Activated CD4-positive, alpha-beta memory T cell treated with anti-CD3 and anti-CD28 coated beads, Interleukin-2, amount 10 ng/mL, durations not matched to agents 7 days and 5 days (primary cell): ENCODE data around the gene CSTB. TPM values are rescaled to one million over a fixed set of nuclear protein-coding genes. Genes with fewer than 3 reads are reported as not detected.

Source experiments
- CTCF ChIA-PET: fragments of 350-600 bp; sonication (Branson Sonifier 250); formaldehyde crosslinking; loops from one replicate; lab custom pipeline; 2021; ENCODE audit warnings: antibody characterized with exemption, inconsistent platforms; lab: Charles Lee
- POLR2A ChIA-PET: fragments of 350-600 bp; sonication (Branson Sonifier 250); formaldehyde crosslinking; loops from one replicate; lab custom pipeline; 2021; ENCODE audit warnings: antibody characterized with exemption; lab: Charles Lee
- DNase-seq: peaks from one replicate; pipeline ENCODE4 v3.0.0-alpha.2; 2020
- H3K27ac Mint-ChIP-seq: one replicate; pipeline ENCODE4 v1.8.0; 2021; ENCODE audit warnings: mild to moderate bottlenecking, mixed read lengths
- H3K27me3 Mint-ChIP-seq: one replicate; pipeline ENCODE4 v1.8.0; 2021; ENCODE audit warnings: mixed read lengths
- H3K36me3 Mint-ChIP-seq: one replicate; pipeline ENCODE4 v1.8.0; 2021; ENCODE audit warnings: low read depth, mixed read lengths
- H3K4me1 Mint-ChIP-seq: one replicate; pipeline ENCODE4 v1.8.0; 2021; ENCODE audit warnings: mixed read lengths
- H3K4me3 Mint-ChIP-seq: one replicate; pipeline ENCODE4 v1.8.0; 2021; ENCODE audit warnings: mild to moderate bottlenecking, mixed read lengths
- H3K9me3 Mint-ChIP-seq: one replicate; pipeline ENCODE4 v1.8.0; 2021; ENCODE audit warnings: mixed read lengths
- total RNA-seq, 2 experiments: library from RNA; stranded (reverse); gene quantifications; one replicate each; pipeline ENCODE4 v1.2.3, GENCODE V29; 2021

Gene CSTB
- total RNA-seq, 2 experiments from 2014 or later: 54.3 to 55.6 TPM

DNA sequence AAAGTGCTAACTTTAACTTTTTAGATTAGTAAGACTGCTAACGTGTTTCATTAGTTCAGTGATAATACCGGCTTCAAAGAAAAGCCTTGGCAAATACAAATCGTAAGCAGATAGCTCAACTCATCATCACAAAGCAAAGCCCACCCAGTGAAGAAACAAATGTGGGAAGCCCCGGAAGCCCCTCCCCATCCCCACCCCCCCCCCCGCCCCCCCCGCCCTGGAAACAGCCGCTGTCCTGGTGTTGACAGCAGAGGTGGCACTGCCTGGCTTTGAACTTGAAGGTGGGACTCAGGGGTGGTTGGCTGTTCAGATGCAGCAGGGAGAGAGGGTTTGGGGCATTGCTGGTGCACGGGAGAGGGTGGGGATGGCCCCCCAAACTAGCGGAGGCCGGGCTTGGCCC, 43.0 kb downstream of the CSTB start:
- DNase-seq: no peak
- CTCF ChIA-PET: no interaction called here
- no peak overlapping the region for H3K4me3 Mint-ChIP-seq
- POLR2A ChIA-PET: interaction anchor here (1.6 kb wide), 1 partner anchor 13 kb away, joined by 5 read pairs; no protein-coding TSS in a partner anchor
- H3K27ac Mint-ChIP-seq: no peak overlapping the region
- H3K36me3 Mint-ChIP-seq: peaks cover 7% of the 10 kb centered on the region
- H3K9me3 Mint-ChIP-seq: no peaks in the 10 kb centered on the region
- peaks cover 56% of the 10 kb centered on the region for H3K4me1 Mint-ChIP-seq
- H3K27me3 Mint-ChIP-seq: no peaks in the 10 kb centered on the region

DNA sequence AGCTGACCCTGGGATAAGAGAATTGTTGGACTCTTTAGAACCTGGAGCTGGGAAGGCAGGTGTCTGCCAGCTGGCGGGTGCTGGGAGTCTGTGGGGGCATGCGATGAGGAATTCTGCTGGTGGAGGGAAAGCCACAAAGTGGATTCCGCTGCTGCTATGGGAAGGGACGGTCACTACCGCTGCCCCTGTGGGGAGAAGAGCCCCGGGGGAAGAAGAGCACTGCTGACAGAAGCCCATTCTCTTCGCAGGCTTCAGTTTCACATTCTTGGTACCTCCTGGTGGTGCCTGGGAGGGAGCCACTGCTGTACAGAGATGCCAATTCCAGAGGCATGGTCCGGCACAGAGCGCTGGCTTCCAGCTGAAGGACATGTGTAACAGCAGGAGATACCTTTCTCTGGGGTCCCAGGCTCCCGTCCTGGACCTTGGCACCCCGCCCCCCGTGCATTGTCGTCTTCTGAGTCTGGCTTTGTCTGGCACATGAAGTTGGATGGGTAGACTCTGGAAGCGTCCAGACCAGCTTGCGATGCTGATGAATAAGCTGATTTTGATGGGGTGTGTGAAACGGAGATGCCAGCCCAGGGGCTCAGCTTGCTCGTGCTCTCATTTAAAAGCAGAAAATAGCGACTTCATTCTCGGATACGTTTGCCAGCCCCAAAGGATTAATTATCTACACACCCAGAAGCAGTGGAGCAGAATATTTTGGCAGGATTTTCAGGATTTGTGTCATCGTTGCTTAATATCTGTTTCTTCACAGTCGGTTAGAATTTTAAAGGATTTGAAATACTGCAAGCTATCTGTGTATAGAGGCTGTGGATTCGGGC, 44.0 kb downstream of the CSTB start:
- POLR2A ChIA-PET: no interaction called here
- H3K27me3 Mint-ChIP-seq: no peaks in the 10 kb centered on the region
- H3K27ac Mint-ChIP-seq: no peak overlapping the region
- H3K4me1 Mint-ChIP-seq: peaks cover 65% of the 10 kb centered on the region
- peaks cover 7% of the 10 kb centered on the region for H3K36me3 Mint-ChIP-seq
- no peak overlapping the region for H3K4me3 Mint-ChIP-seq
- H3K9me3 Mint-ChIP-seq: no peaks in the 10 kb centered on the region
- no peak for DNase-seq
- CTCF ChIA-PET: no interaction called here

DNA sequence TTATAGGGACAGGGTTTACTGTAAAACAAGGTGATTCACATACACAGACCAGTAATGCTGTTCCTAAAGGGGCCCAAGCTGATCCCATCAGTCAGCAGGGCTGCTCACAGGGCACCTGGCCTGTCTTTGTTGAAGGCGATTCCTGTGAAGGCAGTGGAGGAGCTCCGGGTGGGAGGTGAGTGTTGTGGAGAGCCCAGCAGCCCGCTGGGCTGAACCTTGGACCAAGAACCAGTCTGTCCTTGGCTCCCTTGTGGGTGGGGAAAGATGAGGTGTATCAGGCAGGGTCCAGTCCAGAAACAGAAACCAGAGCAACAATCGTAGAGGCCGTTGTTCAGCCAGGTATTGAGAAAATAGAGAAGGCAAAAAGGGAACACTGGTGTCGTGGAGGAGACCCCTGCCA, 44.6 kb downstream of the CSTB start:
- no peak for DNase-seq
- no peaks in the 10 kb centered on the region for H3K9me3 Mint-ChIP-seq
- H3K4me3 Mint-ChIP-seq: no peak overlapping the region
- H3K36me3 Mint-ChIP-seq: peaks cover 8% of the 10 kb centered on the region
- no peak overlapping the region for H3K27ac Mint-ChIP-seq
- POLR2A ChIA-PET: interaction anchor here (1.6 kb wide), 1 partner anchor 11 kb away, joined by 4 read pairs; no protein-coding TSS in a partner anchor
- CTCF ChIA-PET: no interaction called here
- H3K4me1 Mint-ChIP-seq: peaks cover 69% of the 10 kb centered on the region
- H3K27me3 Mint-ChIP-seq: no peaks in the 10 kb centered on the region

DNA sequence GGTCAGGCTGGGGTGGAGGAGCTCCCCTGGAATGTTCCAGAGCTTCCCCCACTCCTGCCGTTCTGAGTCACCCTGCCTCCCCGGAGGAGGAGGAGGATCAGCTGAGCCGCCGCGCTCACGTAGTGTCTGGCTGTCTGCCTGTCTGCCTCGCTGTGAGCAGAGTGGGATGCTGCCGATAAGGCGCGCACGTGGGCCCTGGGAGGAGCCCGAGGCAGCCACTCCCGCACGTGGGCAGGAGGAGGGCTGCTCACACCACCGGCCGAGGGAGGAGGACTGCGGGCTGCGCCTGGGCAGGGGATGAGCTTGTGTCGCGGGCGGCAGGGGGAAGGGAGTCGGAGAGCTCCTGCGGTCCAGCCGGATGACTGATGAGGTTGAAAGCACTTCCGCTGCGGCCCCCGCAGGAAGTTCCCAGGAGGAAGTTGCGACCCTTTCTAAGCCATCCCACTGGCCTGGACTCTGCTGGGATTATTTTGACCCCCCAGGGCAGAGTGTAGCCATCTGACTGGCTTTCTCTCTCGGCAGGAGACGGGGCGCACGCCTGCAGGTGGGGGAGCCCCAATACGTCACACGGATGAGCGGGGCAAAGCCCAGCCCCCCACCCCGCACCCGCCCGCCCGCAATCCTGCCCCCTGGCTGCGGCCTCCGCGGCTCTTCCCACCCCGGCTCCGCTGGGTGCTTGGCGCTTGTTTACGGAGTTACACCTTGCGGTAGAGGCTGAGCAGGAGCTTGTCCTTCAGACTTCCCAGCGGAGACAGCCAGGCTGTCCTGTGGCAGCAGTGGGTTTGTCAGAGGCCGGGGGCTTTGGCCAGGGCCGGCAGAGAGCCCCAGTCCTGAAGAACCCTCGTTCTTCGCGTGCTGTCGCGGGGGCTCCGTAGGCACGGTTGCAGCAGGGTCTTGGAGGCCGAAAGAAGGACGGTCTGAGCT, 47.4 kb downstream of the CSTB start:
- Mint-ChIP-seq H3K27me3 (no peaks in the 10 kb centered on the region), H3K9me3 (no peaks in the 10 kb centered on the region), H3K4me3 (peak overlapping the region; percentile 69), H3K27ac (peak overlapping the region; percentile 54), H3K36me3 (peaks cover 10% of the 10 kb centered on the region), H3K4me1 (peaks cover 63% of the 10 kb centered on the region)
- ChIA-PET CTCF (interaction anchor here (1.0 to 2.3 kb wide), 5 partner anchors 8 to 247 kb away, joined by 3 to 7 read pairs (median 5); partner anchors contain the start of gene RRP1), POLR2A (interaction anchor here (0.6 to 3.0 kb wide), 7 partner anchors 9 to 70 kb away, joined by 3 to 27 read pairs (median 4); partner anchors contain the start of genes HSF2BP, PDXK, RRP1 and RRP1B)
- peak; percentile 78 for DNase-seq

DNA sequence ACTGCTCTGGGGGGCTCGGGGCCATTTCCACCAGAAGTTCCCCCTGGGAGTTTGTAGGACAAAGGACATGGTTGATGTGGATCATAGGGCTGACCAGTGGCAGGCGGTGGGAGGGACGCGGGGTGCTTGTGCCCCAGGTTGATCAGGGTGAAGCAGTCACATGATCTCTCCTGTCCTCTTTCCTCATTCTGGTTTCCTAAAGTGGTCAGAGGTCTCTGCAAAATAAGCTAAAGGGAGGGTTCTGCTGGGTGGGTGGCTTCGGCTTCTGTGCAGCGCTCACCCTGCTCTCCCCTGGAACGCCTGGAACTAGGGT, 48.0 kb downstream of the CSTB start:
- no peaks in the 10 kb centered on the region for H3K27me3 Mint-ChIP-seq
- CTCF ChIA-PET: interaction anchor here (1.0 to 2.3 kb wide), 5 partner anchors 8 to 247 kb away, joined by 3 to 7 read pairs (median 5); partner anchors contain the start of gene RRP1
- peak overlapping the region; percentile 54 for H3K27ac Mint-ChIP-seq
- POLR2A ChIA-PET: interaction anchor here (0.6 to 3.0 kb wide), 7 partner anchors 8 to 69 kb away, joined by 3 to 27 read pairs (median 4); partner anchors contain the start of genes HSF2BP, PDXK, RRP1 and RRP1B
- no peak for DNase-seq
- H3K4me3 Mint-ChIP-seq: peak overlapping the region; percentile 69
- H3K4me1 Mint-ChIP-seq: peaks cover 60% of the 10 kb centered on the region
- no peaks in the 10 kb centered on the region for H3K9me3 Mint-ChIP-seq
- H3K36me3 Mint-ChIP-seq: peaks cover 10% of the 10 kb centered on the region

DNA sequence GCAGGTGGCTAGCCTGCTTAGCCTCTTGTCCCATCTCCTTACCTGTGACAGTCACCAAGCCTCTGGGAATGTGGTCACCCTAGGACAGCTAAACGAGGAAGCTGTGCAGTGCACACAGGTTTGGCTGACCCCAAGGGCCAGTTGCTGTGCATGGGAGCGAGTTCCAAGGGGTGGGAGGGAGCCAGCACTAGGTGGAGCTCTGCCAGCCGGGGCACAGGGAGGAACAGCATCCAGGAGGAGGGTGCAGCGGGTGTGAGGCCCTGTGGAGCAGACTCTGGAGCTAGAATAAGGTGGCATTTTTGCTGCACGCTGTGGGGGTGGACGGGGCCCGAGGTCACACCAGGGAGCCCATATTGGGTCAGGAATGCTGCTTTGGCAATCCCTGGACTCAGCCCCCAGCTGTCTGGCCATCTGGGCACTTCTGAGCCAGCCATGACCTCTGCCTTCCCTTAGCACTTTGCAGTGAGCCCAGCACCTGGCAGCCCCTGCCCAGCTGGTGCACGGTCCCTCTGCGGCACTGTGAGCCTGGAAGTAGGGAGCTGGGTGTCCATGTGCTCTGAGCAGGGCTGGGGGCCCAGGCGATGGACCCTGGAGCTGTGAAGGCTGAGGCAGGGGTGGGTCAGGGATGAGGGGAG, 48.5 kb downstream of the CSTB start:
- no peaks in the 10 kb centered on the region for H3K27me3 Mint-ChIP-seq
- CTCF ChIA-PET: interaction anchor here (1.1 to 2.3 kb wide), 4 partner anchors 9 to 248 kb away, joined by 3 to 7 read pairs (median 4); partner anchors contain the start of gene RRP1
- peaks cover 59% of the 10 kb centered on the region for H3K4me1 Mint-ChIP-seq
- H3K36me3 Mint-ChIP-seq: peaks cover 12% of the 10 kb centered on the region
- no peak for DNase-seq
- POLR2A ChIA-PET: interaction anchor here (0.6 to 3.0 kb wide), 4 partner anchors 8 to 65 kb away, joined by 3 to 27 read pairs (median 4); partner anchors contain the start of gene PDXK
- no peaks in the 10 kb centered on the region for H3K9me3 Mint-ChIP-seq
- peak overlapping the region; percentile 69 for H3K4me3 Mint-ChIP-seq
- no peak overlapping the region for H3K27ac Mint-ChIP-seq

DNA sequence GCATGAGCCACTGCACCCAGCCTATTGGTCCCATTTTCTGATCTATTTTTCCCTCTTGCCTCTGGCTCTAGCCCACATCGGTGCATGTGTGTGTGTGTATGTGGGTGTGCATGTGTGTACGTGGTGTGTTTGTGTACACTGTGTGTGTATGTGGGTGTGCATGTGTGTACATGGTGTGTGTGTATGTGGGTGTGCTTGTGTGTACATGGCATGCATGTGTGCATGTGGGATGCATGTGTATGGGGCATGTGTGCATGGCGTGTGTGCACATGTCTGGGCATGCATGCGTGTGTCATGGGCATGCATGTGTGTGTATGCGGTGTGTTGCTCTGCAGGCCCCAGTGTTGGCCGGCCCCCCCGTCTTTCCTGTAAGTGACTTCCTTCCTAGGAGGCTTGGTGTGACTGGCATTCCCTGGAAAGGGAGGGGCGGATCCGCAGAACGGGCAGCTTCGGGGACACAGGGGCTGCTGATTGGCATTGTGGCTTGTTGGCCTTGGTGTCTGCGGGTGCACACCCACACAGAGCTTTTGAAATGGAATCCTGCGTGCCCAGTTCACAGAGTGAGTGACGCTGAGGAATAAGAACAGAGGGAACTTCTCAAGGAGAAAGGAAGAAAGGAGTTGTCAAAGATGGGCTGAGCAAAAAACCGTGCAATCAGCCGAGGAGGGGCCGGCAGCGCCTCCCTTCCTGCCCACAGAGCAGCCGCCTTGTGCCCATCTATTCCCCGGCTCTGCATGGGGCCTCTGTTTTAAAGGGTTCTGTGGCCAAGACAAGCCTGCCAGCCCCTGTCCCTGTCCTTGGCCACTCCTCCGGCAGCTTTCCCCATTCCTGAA, 49.2 kb downstream of the CSTB start:
- DNase-seq: no peak
- ChIA-PET CTCF (no interaction called here), POLR2A (interaction anchor here (3.0 kb wide), 1 partner anchor 7 kb away, joined by 27 read pairs; the partner anchor contains the start of gene PDXK)
- H3K9me3 Mint-ChIP-seq: no peaks in the 10 kb centered on the region
- H3K36me3 Mint-ChIP-seq: peaks cover 13% of the 10 kb centered on the region
- no peaks in the 10 kb centered on the region for H3K27me3 Mint-ChIP-seq
- peaks cover 61% of the 10 kb centered on the region for H3K4me1 Mint-ChIP-seq
- H3K27ac Mint-ChIP-seq: no peak overlapping the region
- H3K4me3 Mint-ChIP-seq: peak overlapping the region; percentile 30

Other genes starting within 250 kb of the CSTB start
- gene HSF2BP, start 116.8 kb downstream of the CSTB start, total RNA-seq: under 1 TPM; 0.15 to 0.40 TPM
- gene RRP1B, start 116.7 kb downstream of the CSTB start, total RNA-seq: 10 to 100 TPM; 43.3 to 43.7 TPM
- 10 to 100 TPM; 94.1 to 95.0 TPM for gene PDXK, start 57.2 kb downstream of the CSTB start, total RNA-seq
- 10 to 100 TPM; 22.4 to 22.6 TPM for gene RRP1, start 13.3 kb upstream of the CSTB start, total RNA-seq
- gene AGPAT3, start 88.9 kb upstream of the CSTB start, total RNA-seq: 100 to 1,000 TPM; 101 to 102 TPM
- 10 to 100 TPM; 76.0 to 76.5 TPM for gene TRAPPC10, start 236.0 kb upstream of the CSTB start, total RNA-seq